Lung (tissue), 12 donors: ENCODE measurements around the gene SRPRB. TPM values are rescaled to one million over a fixed set of nuclear protein-coding genes. Genes with fewer than 3 reads are reported as not detected.

Experiments used
- ATAC-seq: fragments of 200-7000 bp; cut with Tn5 transposase; one replicate; pipeline ENCODE4 v1.9.1; 2020; ENCODE audit warnings: moderate number of reproducible peaks; ENCODE audit not compliant: insufficient read depth, low FRiP score
- DNase-seq, 3 donors: peaks; one replicate each; pipeline ENCODE4 v3.0.0-alpha.2; 2013 to 2017
- H3K27ac ChIP-seq, 2 donors: one replicate each; pipeline ENCODE4 v1.5.1; 2013; ENCODE audit warnings: mild to moderate bottlenecking in 2 of 2, moderate library complexity in 2 of 2, control low read depth in 1 of 2, inconsistent platforms in 1 of 2, low read depth in 1 of 2, low read length in 1 of 2
- H3K27me3 ChIP-seq, 3 donors: one replicate each; pipeline ENCODE4 v1.5.1; 2013; ENCODE audit warnings: low read length in 2 of 3; ENCODE audit not compliant: control insufficient read depth in 3 of 3, insufficient read depth in 3 of 3
- H3K36me3 ChIP-seq, 4 donors: one replicate each; pipeline ENCODE4 v1.5.1; 2013; ENCODE audit warnings: low read length in 4 of 4, mild to moderate bottlenecking in 1 of 4, moderate library complexity in 1 of 4; ENCODE audit not compliant: control insufficient read depth in 4 of 4, insufficient read depth in 4 of 4
- H3K4me1 ChIP-seq, 5 donors: one replicate each; pipeline ENCODE4 v1.5.1; 2013; ENCODE audit warnings: low read length in 5 of 5, mild to moderate bottlenecking in 2 of 5, moderate library complexity in 1 of 5; ENCODE audit not compliant: control insufficient read depth in 5 of 5, insufficient read depth in 5 of 5
- H3K4me3 ChIP-seq: one replicate; pipeline ENCODE4 v1.5.1; 2013; ENCODE audit warnings: mild to moderate bottlenecking, control low read depth, moderate library complexity
- H3K9ac ChIP-seq, 2 donors: one replicate each; pipeline ENCODE4 v1.5.1; 2013; ENCODE audit warnings: low read length in 2 of 2, control low read depth in 1 of 2; ENCODE audit not compliant: insufficient read depth in 1 of 2
- H3K9me3 ChIP-seq, 4 donors: one replicate each; pipeline ENCODE4 v1.5.1; 2013; ENCODE audit warnings: low read length in 3 of 4, mild to moderate bottlenecking in 1 of 4, moderate library complexity in 1 of 4; ENCODE audit not compliant: control insufficient read depth in 4 of 4, insufficient read depth in 3 of 4
- CTCF ChIP-seq: IDR thresholded peaks from 2 replicates; pipeline ENCODE4 v1.5.1; 2012; ENCODE audit warnings: mild to moderate bottlenecking; ENCODE audit errors: control extremely low read depth, extremely low read depth
- WGBS, 2 donors: extraction: QIAGEN DNeasy Blood & Tissue Kit; methylation state at CpG; one replicate each; pipeline ENCODE4 v1.1.7; 2013; 5-methylcytosine and 5-hydroxymethylcytosine counted together
- polyA plus RNA-seq, 2 donors: library from polyadenylated mRNA; stranded (reverse); fragments of 200-250 nt; gene quantifications; one replicate each; pipeline ENCODE4 v1.2.1, GENCODE V29; 2013
- total RNA-seq, 2 donors: library from RNA; depleted of rRNA in 1 of 2; stranded (reverse); fragments of >200 nt in 1 of 2; gene quantifications; one replicate each; pipeline ENCODE4 v1.2.1, GENCODE V29; 2014 to 2021
- donor health status: control.
- donor health status: control.
- donor health status: Bipolar disorder and iron deficiency.
- donor health status: healthy.
- donor health status: DM: yes; HTN: yes; CAD: no.

The SRPRB gene
- total and polyA plus RNA-seq, 4 donors: 20.3 to 82.4 (median 39.3) TPM

GRCh38 chr3:133775835-133776234 lies 29.8 kb upstream of the SRPRB start:
- Histone ChIP-seq H3K9ac (no peak overlapping the region), H3K27ac (no peak overlapping the region), H3K27me3 (peaks cover 0 to 6% (median 0%) of the 10 kb centered on the region in 3 donors), H3K4me1 (no peaks in the 10 kb centered on the region), H3K36me3 (no peaks in the 10 kb centered on the region), H3K4me3 (no peak overlapping the region), H3K9me3 (no peaks in the 10 kb centered on the region)
- 95 to 96% methylated on average over 5 of the region's 5 CpGs for WGBS, 2 donors
- no peak for ATAC-seq
- no peak for TF ChIP-seq CTCF
- no peak for DNase-seq

- 95 to 97% methylated on average over 7 of the region's 7 CpGs for WGBS, 2 donors
- no peaks in the 10 kb centered on the region for H3K36me3 ChIP-seq
- H3K27ac ChIP-seq: no peak overlapping the region
- DNase-seq (no peak), ATAC-seq (no peak)
- H3K4me1 ChIP-seq: no peaks in the 10 kb centered on the region
- no peaks in the 10 kb centered on the region for H3K9me3 ChIP-seq
- no peak overlapping the region for H3K4me3 ChIP-seq
- no peak overlapping the region for H3K9ac ChIP-seq
- peaks cover 0 to 6% (median 0%) of the 10 kb centered on the region in 3 donors for H3K27me3 ChIP-seq
- no peak for TF ChIP-seq CTCF
Observed at GRCh38 chr3:133776794-133777438, 28.7 kb upstream of the SRPRB start.

DNA sequence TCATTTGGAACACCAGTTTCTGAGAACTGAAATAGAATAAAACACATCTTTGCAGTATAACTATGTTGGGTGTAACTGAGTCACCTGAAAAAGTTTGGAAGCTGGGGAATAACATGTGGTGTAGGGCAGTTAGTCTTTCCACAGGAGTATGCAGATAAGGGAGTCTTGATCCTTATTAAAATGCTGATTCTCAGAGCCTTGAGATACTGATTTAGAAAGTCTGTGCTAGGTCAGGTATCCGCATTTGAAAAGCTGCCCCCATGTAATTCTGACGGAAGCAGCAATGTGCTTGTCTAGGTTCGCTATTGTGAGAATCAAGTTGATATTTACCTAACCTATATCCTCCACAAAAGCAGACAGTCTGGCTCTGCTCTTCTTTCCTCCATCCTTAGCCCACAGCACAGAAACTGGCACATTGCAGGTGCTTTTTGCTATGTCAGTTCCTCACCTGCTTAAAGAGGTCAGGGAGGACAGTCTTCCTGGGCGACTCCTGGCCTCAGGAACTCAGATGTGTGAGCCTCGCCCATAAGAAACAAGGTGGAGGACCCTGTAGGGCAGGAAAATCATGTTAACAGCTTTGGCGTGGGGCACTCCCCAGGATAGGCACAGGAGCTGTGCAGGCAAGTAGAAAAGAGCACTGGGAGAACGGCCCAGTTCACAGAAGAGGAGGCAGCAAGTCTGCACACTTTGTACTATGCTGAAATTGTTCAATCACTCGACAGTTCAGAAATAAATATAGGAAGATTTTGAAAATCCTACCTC lies 27.6 kb upstream of the SRPRB start:
- ATAC-seq (no peak), DNase-seq (no peak)
- no peak overlapping the region for H3K4me3 ChIP-seq
- H3K9ac ChIP-seq: no peak overlapping the region
- no peaks in the 10 kb centered on the region for H3K36me3 ChIP-seq
- H3K4me1 ChIP-seq: no peaks in the 10 kb centered on the region
- no peaks in the 10 kb centered on the region for H3K9me3 ChIP-seq
- H3K27ac ChIP-seq: no peak overlapping the region
- no peak for TF ChIP-seq CTCF
- peaks cover 0 to 6% (median 0%) of the 10 kb centered on the region in 3 donors for H3K27me3 ChIP-seq
- 73 to 82% methylated on average over 8 of the region's 8 CpGs for WGBS, 2 donors
